GM23248 (cell line): ENCODE results near the gene SMARCD2. TPM values are rescaled to one million over a fixed set of nuclear protein-coding genes. Genes with fewer than 3 reads are reported as not detected.

ENCODE experiments used
- DNase-seq: peaks from one replicate; pipeline ENCODE4 v3.0.0-alpha.2; 2015
- H2AFZ ChIP-seq: fragments of 200-600 bp; sonication (generic); 2 replicates; pipeline ENCODE4 v1.6.1; 2016; ENCODE audit warnings: antibody characterized with exemption
- H3F3A ChIP-seq: fragments of 200-600 bp; sonication (generic); 2 replicates; pipeline ENCODE4 v1.6.1; 2016; ENCODE audit warnings: mild to moderate bottlenecking, antibody characterized with exemption, mixed run types; ENCODE audit not compliant: insufficient read depth
- H3K27ac ChIP-seq: fragments of 200-600 bp; sonication (generic); 2 replicates; pipeline ENCODE4 v1.5.1; 2016; ENCODE audit warnings: mild to moderate bottlenecking
- H3K27me3 ChIP-seq: fragments of 200-600 bp; sonication (generic); replicated peaks from 2 replicates; pipeline ENCODE4 v1.6.1; 2016; ENCODE audit warnings: mild to moderate bottlenecking; ENCODE audit not compliant: insufficient read depth
- H3K36me3 ChIP-seq: fragments of 200-600 bp; sonication (generic); 2 replicates; pipeline ENCODE4 v1.6.1; 2016; ENCODE audit warnings: low read depth, mild to moderate bottlenecking
- H3K4me1 ChIP-seq: fragments of 200-600 bp; sonication (generic); 2 replicates; pipeline ENCODE4 v1.6.1; 2016; ENCODE audit warnings: mild to moderate bottlenecking; ENCODE audit not compliant: insufficient read depth
- H3K4me2 ChIP-seq: fragments of 200-600 bp; sonication (generic); one replicate; pipeline ENCODE4 v1.6.1; 2016; ENCODE audit warnings: mild to moderate bottlenecking; ENCODE audit not compliant: unreplicated experiment
- H3K4me3 ChIP-seq: fragments of 200-600 bp; sonication (generic); 2 replicates; pipeline ENCODE4 v1.5.1; 2016; ENCODE audit warnings: mild to moderate bottlenecking
- H3K79me2 ChIP-seq: fragments of 200-600 bp; sonication (generic); 2 replicates; pipeline ENCODE4 v1.6.1; 2016; ENCODE audit warnings: mild to moderate bottlenecking; ENCODE audit not compliant: insufficient read depth
- H3K9ac ChIP-seq: fragments of 200-600 bp; sonication (generic); 2 replicates; pipeline ENCODE4 v1.6.1; 2016; ENCODE audit warnings: mild to moderate bottlenecking
- H3K9me2 ChIP-seq: fragments of 200-600 bp; sonication (generic); 2 replicates; pipeline ENCODE4 v1.6.1; 2016; ENCODE audit warnings: mixed run types, mild to moderate bottlenecking, moderate library complexity; ENCODE audit not compliant: insufficient read depth
- H3K9me3 ChIP-seq: fragments of 200-600 bp; sonication (generic); one replicate; pipeline ENCODE4 v1.6.1; 2017; ENCODE audit warnings: low read depth
- H4K20me1 ChIP-seq: fragments of 200-600 bp; sonication (generic); 2 replicates; pipeline ENCODE4 v1.6.0; 2016; ENCODE audit not compliant: insufficient read depth
- EZH2 ChIP-seq: fragments of 200-600 bp; sonication (generic); IDR thresholded peaks from 2 replicates; pipeline ENCODE4 v1.6.1; 2018; ENCODE audit warnings: antibody characterized with exemption, mild to moderate bottlenecking; ENCODE audit not compliant: insufficient read depth, poor library complexity, severe bottlenecking
- EZH2phosphoT487 ChIP-seq: fragments of 200-600 bp; sonication (generic); IDR thresholded peaks from 2 replicates; pipeline ENCODE4 v1.6.1; 2018; ENCODE audit warnings: antibody characterized with exemption, moderate library complexity, mild to moderate bottlenecking, low read depth; ENCODE audit not compliant: insufficient read depth
- WGBS, 2 experiments: methylation state at CpG; one replicate each; pipeline ENCODE4 v1.1.6; 2015 to 2017; ENCODE audit warnings: low lambda C conversion rate in 2 of 2, low coverage in 1 of 2; ENCODE audit errors: missing lambda C conversion rate in 2 of 2; 5-methylcytosine and 5-hydroxymethylcytosine counted together
- in situ Hi-C: fragments of 300-500 bp; cut with MboI; formaldehyde crosslinking; loops from 2 replicates; pipeline ENCODE4 v1.15.0; 2020
- polyA plus RNA-seq: library from polyadenylated mRNA; unstranded; fragments of >200 nt; fragmentation: Nextera tagmentation; extraction: Ambion mirVana; gene quantifications from 2 replicates; pipeline ENCODE4 v1.2.1, GENCODE V29; 2016
- total RNA-seq: library from RNA; depleted of rRNA; stranded (reverse); fragments of >200 nt; shearing (Covaris generic); gene quantifications from 2 replicates; pipeline ENCODE4 v1.2.3, GENCODE V29; 2014

Gene SMARCD2
- total and polyA plus RNA-seq, 2 experiments from 2014 or later = 29.3 to 88.5 TPM

DNA sequence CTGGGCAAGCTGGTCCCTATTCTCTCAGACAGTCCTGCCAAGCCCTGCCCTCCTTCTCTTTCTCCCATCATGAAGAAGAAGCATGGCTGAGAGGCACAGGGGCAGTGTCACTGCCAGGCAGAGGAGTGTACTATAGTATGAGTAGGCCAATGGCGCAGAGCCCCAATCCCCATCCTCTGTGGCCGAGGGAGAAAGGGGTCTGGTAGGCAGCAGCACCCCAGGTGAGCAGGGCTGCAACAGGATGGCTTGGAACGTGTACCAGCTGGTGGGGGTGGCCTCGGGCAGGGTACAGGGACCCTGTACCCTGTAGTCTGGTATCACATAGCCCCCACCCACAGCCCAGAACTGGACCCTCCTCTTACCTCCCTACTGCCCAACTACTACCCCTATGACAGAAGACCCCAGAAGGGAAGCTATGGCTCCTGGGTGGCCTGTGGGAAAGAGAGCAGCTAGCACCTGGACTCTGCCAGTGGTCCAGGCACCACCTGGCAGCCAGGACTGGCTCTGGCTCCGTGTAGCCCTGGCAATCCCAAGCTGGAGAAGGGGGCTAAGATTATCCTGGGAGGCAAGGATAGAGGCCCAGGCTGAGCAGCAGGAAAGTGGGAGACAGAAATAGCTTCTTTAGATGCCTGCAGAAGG lies 4.4 kb downstream of the SMARCD2 start:
- no peak for DNase-seq
- TF ChIP-seq EZH2phosphoT487 = no peak
- no peak for TF ChIP-seq EZH2
- whole genome bisulfite sequencing, 2 experiments = 37 to 59% methylated on average over 4 to 5 of the region's 5 CpGs
- Histone ChIP-seq H3K27ac (no peak overlapping the region), H3K9ac (peak overlapping the region; percentile 17; the same call in 1 of the 2 replicates), H4K20me1 (no peaks in the 10 kb centered on the region), H3K79me2 (peaks cover 71% of the 10 kb centered on the region), H3K9me3 (no peaks in the 10 kb centered on the region), H3K4me1 (peaks cover 31% of the 10 kb centered on the region), H3K4me2 (peak overlapping the region; percentile 51), H3K4me3 (no peak overlapping the region), H3K27me3 (no peaks in the 10 kb centered on the region), H2AFZ (no peak overlapping the region), H3K36me3 (peaks cover 11% of the 10 kb centered on the region; the same call in 1 of the 2 replicates), H3K9me2 (no peaks in the 10 kb centered on the region), H3F3A (peaks cover 46% of the 10 kb centered on the region)
- in situ Hi-C loops = no loop called here

DNA sequence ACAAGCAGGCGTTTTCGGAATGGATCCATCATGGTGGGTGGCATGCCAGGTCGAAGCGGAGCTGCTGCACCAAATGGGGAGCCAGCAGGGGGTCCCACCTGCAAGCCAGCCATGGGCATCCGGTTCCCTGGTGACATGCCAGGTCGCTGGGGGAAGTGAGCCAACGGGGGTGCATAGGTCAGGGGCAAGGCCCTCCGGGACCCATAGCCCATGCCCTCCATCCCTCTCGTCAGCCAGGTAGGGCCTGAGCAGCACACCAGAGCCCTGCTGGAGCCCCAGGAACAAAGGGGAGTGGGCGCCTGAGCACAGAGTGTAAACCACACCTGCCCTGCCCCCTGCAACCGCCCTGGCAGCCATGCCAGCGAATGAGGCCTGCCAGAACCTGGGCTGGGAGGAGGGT lies 5.0 kb downstream of the SMARCD2 start:
- Histone ChIP-seq H2AFZ (no peak overlapping the region), H3K4me1 (peaks cover 31% of the 10 kb centered on the region), H3K4me3 (no peak overlapping the region), H3F3A (peaks cover 50% of the 10 kb centered on the region), H3K27ac (no peak overlapping the region), H3K9me3 (no peaks in the 10 kb centered on the region), H3K4me2 (no peak overlapping the region), H3K9ac (no peak overlapping the region), H3K36me3 (peaks cover 13% of the 10 kb centered on the region), H4K20me1 (no peaks in the 10 kb centered on the region), H3K9me2 (no peaks in the 10 kb centered on the region), H3K79me2 (peaks cover 71% of the 10 kb centered on the region), H3K27me3 (no peaks in the 10 kb centered on the region)
- in situ Hi-C loops = no loop called here
- 93% methylated on average over 12 of the region's 12 CpGs for WGBS, 2 experiments
- DNase-seq = no peak
- no peak for TF ChIP-seq EZH2phosphoT487
- no peak for TF ChIP-seq EZH2

DNA sequence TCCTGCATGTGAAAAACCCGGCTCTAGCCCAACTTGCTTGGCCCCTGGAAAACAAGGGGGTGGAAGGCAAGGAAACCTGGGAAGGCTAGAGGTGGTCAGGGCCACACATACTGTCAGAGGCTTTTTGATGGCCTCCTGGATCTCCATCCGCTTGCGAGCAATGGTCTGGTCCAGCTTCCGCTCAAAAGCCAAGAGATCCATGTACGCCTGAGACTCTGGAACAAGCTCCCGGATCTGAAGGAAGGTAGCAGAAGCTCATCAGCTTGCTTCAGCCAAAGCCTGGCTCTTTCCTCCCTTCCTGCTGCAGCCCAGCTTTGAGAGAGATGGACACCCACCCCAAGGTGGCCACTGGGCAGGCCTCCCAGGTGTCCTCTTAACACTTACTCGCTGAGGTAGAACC lies 5.7 kb downstream of the SMARCD2 start:
- peaks cover 18% of the 10 kb centered on the region for H3K36me3 ChIP-seq
- no peak overlapping the region for H3K4me2 ChIP-seq
- no peak overlapping the region for H3K27ac ChIP-seq
- peaks cover 57% of the 10 kb centered on the region for H3F3A ChIP-seq
- TF ChIP-seq EZH2 (no peak), EZH2phosphoT487 (no peak)
- DNase-seq = no peak
- H3K27me3 ChIP-seq = no peaks in the 10 kb centered on the region
- 99% methylated on average over 7 of the region's 7 CpGs for WGBS, 2 experiments
- H4K20me1 ChIP-seq = no peaks in the 10 kb centered on the region
- H3K9ac ChIP-seq = no peak overlapping the region
- H3K79me2 ChIP-seq = peaks cover 67% of the 10 kb centered on the region
- peaks cover 31% of the 10 kb centered on the region for H3K4me1 ChIP-seq
- no peak overlapping the region for H3K4me3 ChIP-seq
- no peaks in the 10 kb centered on the region for H3K9me2 ChIP-seq
- in situ Hi-C loops = no loop called here
- H3K9me3 ChIP-seq = no peaks in the 10 kb centered on the region
- no peak overlapping the region for H2AFZ ChIP-seq

- H3K79me2 ChIP-seq = peaks cover 58% of the 10 kb centered on the region
These were observed 7.2 kb downstream of the SMARCD2 start for GRCh38 chr17:63835167-63835720.

More at GRCh38 chr17:63835167-63835720, 7.2 kb downstream of the SMARCD2 start:
- Histone ChIP-seq H3K4me2 (no peak overlapping the region), H3K4me1 (peaks cover 20% of the 10 kb centered on the region), H3K27ac (peak overlapping the region; percentile 63), H3K9ac (no peak overlapping the region), H4K20me1 (no peaks in the 10 kb centered on the region), H2AFZ (no peak overlapping the region), H3K9me3 (no peaks in the 10 kb centered on the region), H3K9me2 (no peaks in the 10 kb centered on the region), H3K4me3 (no peak overlapping the region), H3K36me3 (peaks cover 20% of the 10 kb centered on the region), H3K27me3 (no peaks in the 10 kb centered on the region), H3F3A (peaks cover 49% of the 10 kb centered on the region)
- in situ Hi-C loops = no loop called here
- WGBS, 2 experiments = 88 to 89% methylated on average over 9 of the region's 9 CpGs
- no peak for DNase-seq
- TF ChIP-seq EZH2 = no peak
- no peak for TF ChIP-seq EZH2phosphoT487
